H9 (cell line): ENCODE data around the gene HOXD12. TPM values are rescaled to one million over a fixed set of nuclear protein-coding genes. Genes with fewer than 3 reads are reported as not detected.

Experiments used
- DNase-seq: peaks from one replicate; pipeline ENCODE4 v3.0.0-alpha.2; 2017
- H2AFZ ChIP-seq: one replicate; pipeline ENCODE4 v1.6.1; 2013; ENCODE audit warnings: mild to moderate bottlenecking, low read length, control low read depth, moderate library complexity
- H2AK5ac ChIP-seq: 2 replicates; pipeline ENCODE4 v1.6.1; 2013; ENCODE audit warnings: low read length, control low read depth, mixed read lengths; ENCODE audit not compliant: insufficient read length
- H2BK120ac ChIP-seq: one replicate; pipeline ENCODE4 v1.6.1; 2013; ENCODE audit warnings: low read depth, mild to moderate bottlenecking, low read length, control low read depth, inconsistent platforms; ENCODE audit not compliant: poor library complexity, severe bottlenecking
- H2BK12ac ChIP-seq: 2 replicates; pipeline ENCODE4 v1.6.1; 2013; ENCODE audit warnings: low read length, control low read depth, mixed read lengths, low read depth; ENCODE audit not compliant: insufficient read length
- H2BK15ac ChIP-seq: 2 replicates; pipeline ENCODE4 v1.6.1; 2013; ENCODE audit warnings: low read depth, low read length, control low read depth
- H2BK20ac ChIP-seq: one replicate; pipeline ENCODE4 v1.6.1; 2013; ENCODE audit warnings: low read depth, mild to moderate bottlenecking, low read length, control low read depth, inconsistent platforms; ENCODE audit not compliant: poor library complexity, severe bottlenecking
- H2BK5ac ChIP-seq: 2 replicates; pipeline ENCODE4 v1.6.1; 2013; ENCODE audit warnings: low read length, control low read depth, mixed read lengths; ENCODE audit not compliant: insufficient read length
- H3K14ac ChIP-seq: 2 replicates; pipeline ENCODE4 v1.6.1; 2013; ENCODE audit warnings: low read length, control low read depth; ENCODE audit not compliant: insufficient read depth
- H3K18ac ChIP-seq: 2 replicates; pipeline ENCODE4 v1.6.1; 2013; ENCODE audit warnings: low read depth, mild to moderate bottlenecking, mixed read lengths, low read length, control low read depth; ENCODE audit not compliant: insufficient read length
- H3K23ac ChIP-seq: 2 replicates; pipeline ENCODE4 v1.6.1; 2013; ENCODE audit warnings: low read length, control low read depth, mixed read lengths, low read depth; ENCODE audit not compliant: insufficient read length
- H3K23me2 ChIP-seq: 2 replicates; pipeline ENCODE4 v1.6.1; 2013; ENCODE audit warnings: low read depth, mild to moderate bottlenecking, mixed read lengths, low read length, control low read depth; ENCODE audit not compliant: insufficient read length, poor library complexity, severe bottlenecking
- H3K27ac ChIP-seq: 2 replicates; pipeline ENCODE4 v1.5.1; 2013; ENCODE audit warnings: low read length, control low read depth, mixed read lengths, low read depth; ENCODE audit not compliant: insufficient read length
- H3K27me3 ChIP-seq: 2 replicates; pipeline ENCODE4 v1.6.1; 2013; ENCODE audit warnings: low read length, control low read depth, inconsistent platforms; ENCODE audit not compliant: insufficient read depth
- H3K4ac ChIP-seq: 2 replicates; pipeline ENCODE4 v1.6.1; 2013; ENCODE audit warnings: low read depth, mild to moderate bottlenecking, control low read depth, inconsistent platforms, low read length, moderate library complexity
- H3K4me1 ChIP-seq: 2 replicates; pipeline ENCODE4 v1.6.1; 2013; ENCODE audit warnings: low read length, control low read depth, inconsistent platforms; ENCODE audit not compliant: insufficient read depth
- H3K4me2 ChIP-seq: 2 replicates; pipeline ENCODE4 v1.6.1; 2013; ENCODE audit warnings: low read length, control low read depth, mixed read lengths; ENCODE audit not compliant: insufficient read length, insufficient read depth
- H3K56ac ChIP-seq: 2 replicates; pipeline ENCODE4 v1.6.1; 2013; ENCODE audit warnings: low read depth, mild to moderate bottlenecking, mixed read lengths, low read length, control low read depth; ENCODE audit not compliant: insufficient read length
- H3K79me1 ChIP-seq: 2 replicates; pipeline ENCODE4 v1.6.1; 2013; ENCODE audit warnings: low read depth, mild to moderate bottlenecking, moderate library complexity, low read length, control low read depth, inconsistent platforms; ENCODE audit not compliant: insufficient read depth, poor library complexity, severe bottlenecking
- H3K79me2 ChIP-seq: 2 replicates; pipeline ENCODE4 v1.6.1; 2013; ENCODE audit warnings: low read length, control low read depth, inconsistent platforms; ENCODE audit not compliant: insufficient read depth
- H3K9ac ChIP-seq: 2 replicates; pipeline ENCODE4 v1.6.1; 2013; ENCODE audit warnings: low read length, control low read depth, mixed read lengths; ENCODE audit not compliant: insufficient read length; ENCODE audit errors: extremely low read depth
- H3K9me3 ChIP-seq: one replicate; pipeline ENCODE4 v1.6.1; 2013; ENCODE audit warnings: low read depth, low read length, inconsistent platforms; ENCODE audit not compliant: control insufficient read depth
- H3T11ph ChIP-seq: one replicate; pipeline ENCODE4 v1.6.1; 2013; ENCODE audit warnings: mild to moderate bottlenecking, low read length, control low read depth, inconsistent platforms
- H4K20me1 ChIP-seq: one replicate; pipeline ENCODE4 v1.6.1; 2013; ENCODE audit not compliant: control insufficient read depth, insufficient read length, insufficient read depth
- H4K5ac ChIP-seq: 2 replicates; pipeline ENCODE4 v1.6.1; 2013; ENCODE audit warnings: low read depth, mild to moderate bottlenecking, mixed read lengths, low read length, control low read depth; ENCODE audit not compliant: insufficient read length
- H4K8ac ChIP-seq: replicated peaks from 2 replicates; pipeline ENCODE4 v1.6.1; 2013; ENCODE audit warnings: low read length, control low read depth, mixed read lengths, low read depth; ENCODE audit not compliant: insufficient read length
- H4K91ac ChIP-seq: 2 replicates; pipeline ENCODE4 v1.6.1; 2013; ENCODE audit warnings: low read depth, mild to moderate bottlenecking, moderate library complexity, mixed read lengths, low read length, control low read depth; ENCODE audit not compliant: insufficient read length
- H3K27ac Mint-ChIP-seq, 3 experiments: 2 replicates in 2 of 3; 3 replicates in 1 of 3; pipeline ENCODE4 v1.8.0; 2020 to 2021; ENCODE audit warnings: mixed read lengths in 3 of 3, mild to moderate bottlenecking in 1 of 3, moderate library complexity in 1 of 3
- H3K27me3 Mint-ChIP-seq: 2 replicates; pipeline ENCODE4 v1.8.0; 2021; ENCODE audit warnings: low read depth, mild to moderate bottlenecking, moderate library complexity, mixed read lengths
- H3K36me3 Mint-ChIP-seq, 3 experiments: 2 replicates in 2 of 3; 3 replicates in 1 of 3; pipeline ENCODE4 v1.8.0; 2020 to 2021; ENCODE audit warnings: low read depth in 3 of 3, mixed read lengths in 3 of 3; ENCODE audit not compliant: insufficient read depth in 1 of 3
- H3K4me1 Mint-ChIP-seq, 2 experiments: 2 replicates each; pipeline ENCODE4 v1.8.0; 2020; ENCODE audit warnings: mixed read lengths in 2 of 2
- H3K4me3 Mint-ChIP-seq, 2 experiments: 2 replicates in 1 of 2; 3 replicates in 1 of 2; pipeline ENCODE4 v1.8.0; 2020 to 2021; ENCODE audit warnings: mild to moderate bottlenecking in 2 of 2, mixed read lengths in 2 of 2, moderate library complexity in 1 of 2
- H3K9me3 Mint-ChIP-seq, 2 experiments: 2 replicates in 1 of 2; 3 replicates in 1 of 2; pipeline ENCODE4 v1.8.0; 2020; ENCODE audit warnings: mild to moderate bottlenecking in 2 of 2, mixed read lengths in 2 of 2, moderate library complexity in 1 of 2
- WGBS: extraction: QIAGEN DNeasy Blood & Tissue Kit; methylation state at CpG from one replicate; pipeline ENCODE4 v1.1.7; 2013; ENCODE audit warnings: missing lambda C conversion rate, low lambda C conversion rate, mixed read lengths; ENCODE audit not compliant: insufficient read length; ENCODE audit errors: extremely low coverage; 5-methylcytosine and 5-hydroxymethylcytosine counted together
- total RNA-seq: library from RNA; stranded (reverse); gene quantifications from 2 replicates; pipeline ENCODE4 v1.2.1, GENCODE V29; 2021
- TF ChIP-seq, protein P1 (sequence below): fragments of 200-600 bp; sonication (generic); conservative IDR thresholded peaks from 3 replicates; pipeline ENCODE4 v1.8.0; 2021; ENCODE audit warnings: antibody characterized with exemption, mild to moderate bottlenecking

HOXD12 gene
- total RNA-seq, 1 experiment from 2014 or later: not detected

DNA sequence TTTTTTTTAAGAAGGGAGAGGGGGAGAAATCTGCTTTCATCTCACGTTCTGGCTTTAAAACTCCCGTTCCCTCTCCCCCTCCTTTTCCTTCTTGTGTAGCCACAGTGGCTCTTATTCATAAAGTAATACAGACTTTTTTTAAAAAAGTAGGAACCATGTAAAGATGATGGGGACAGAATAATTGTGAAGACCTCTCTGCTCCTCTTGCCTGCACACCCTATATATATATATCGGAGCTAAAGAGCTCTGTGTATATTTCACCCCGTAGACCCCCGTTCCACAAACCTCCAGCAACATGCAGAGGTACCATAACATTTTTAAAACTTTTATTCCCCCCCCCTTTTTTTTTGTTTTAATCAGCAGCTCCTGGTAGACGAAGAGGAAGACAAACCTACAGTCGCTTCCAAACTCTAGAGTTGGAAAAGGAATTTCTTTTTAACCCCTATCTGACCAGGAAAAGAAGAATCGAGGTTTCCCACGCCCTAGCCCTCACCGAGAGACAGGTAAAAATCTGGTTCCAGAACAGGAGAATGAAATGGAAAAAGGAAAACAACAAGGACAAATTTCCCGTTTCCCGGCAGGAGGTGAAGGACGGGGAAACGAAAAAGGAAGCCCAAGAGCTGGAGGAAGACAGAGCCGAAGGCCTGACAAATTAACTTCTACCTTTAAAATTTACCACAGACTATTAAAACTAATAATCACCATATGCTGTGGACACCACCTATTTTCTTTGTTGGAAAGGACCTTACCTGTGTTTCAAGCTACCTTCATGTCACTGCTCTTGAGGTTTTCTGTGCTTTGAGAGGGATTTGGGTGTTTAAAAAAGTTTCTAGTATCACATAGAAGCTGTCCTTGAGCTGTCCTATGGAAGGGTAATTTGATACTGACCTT, 31.6 kb downstream of the HOXD12 start:
- H3K4me1 ChIP-seq: no peaks in the 10 kb centered on the region; the same call in 1 of the 2 replicates
- H3K4me3 Mint-ChIP-seq: peak overlapping the region in 1 of 2 experiments; percentile 70; a peak in 4 of 5 replicates
- H3K4me2 ChIP-seq: no peak overlapping the region
- H3K23ac ChIP-seq: no peak overlapping the region
- no peak overlapping the region for H2BK20ac ChIP-seq
- TF ChIP-seq, protein P1, sequence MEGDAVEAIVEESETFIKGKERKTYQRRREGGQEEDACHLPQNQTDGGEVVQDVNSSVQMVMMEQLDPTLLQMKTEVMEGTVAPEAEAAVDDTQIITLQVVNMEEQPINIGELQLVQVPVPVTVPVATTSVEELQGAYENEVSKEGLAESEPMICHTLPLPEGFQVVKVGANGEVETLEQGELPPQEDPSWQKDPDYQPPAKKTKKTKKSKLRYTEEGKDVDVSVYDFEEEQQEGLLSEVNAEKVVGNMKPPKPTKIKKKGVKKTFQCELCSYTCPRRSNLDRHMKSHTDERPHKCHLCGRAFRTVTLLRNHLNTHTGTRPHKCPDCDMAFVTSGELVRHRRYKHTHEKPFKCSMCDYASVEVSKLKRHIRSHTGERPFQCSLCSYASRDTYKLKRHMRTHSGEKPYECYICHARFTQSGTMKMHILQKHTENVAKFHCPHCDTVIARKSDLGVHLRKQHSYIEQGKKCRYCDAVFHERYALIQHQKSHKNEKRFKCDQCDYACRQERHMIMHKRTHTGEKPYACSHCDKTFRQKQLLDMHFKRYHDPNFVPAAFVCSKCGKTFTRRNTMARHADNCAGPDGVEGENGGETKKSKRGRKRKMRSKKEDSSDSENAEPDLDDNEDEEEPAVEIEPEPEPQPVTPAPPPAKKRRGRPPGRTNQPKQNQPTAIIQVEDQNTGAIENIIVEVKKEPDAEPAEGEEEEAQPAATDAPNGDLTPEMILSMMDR: no peak
- peaks cover 89% of the 10 kb centered on the region for H3K27me3 ChIP-seq
- H2BK15ac ChIP-seq: no peak overlapping the region
- no peak overlapping the region for H2BK120ac ChIP-seq
- H3K9ac ChIP-seq: no peak overlapping the region
- H3K56ac ChIP-seq: no peak overlapping the region
- H3T11ph ChIP-seq: no peak overlapping the region
- H3K4me1 Mint-ChIP-seq: peaks cover 15 to 20% of the 10 kb centered on the region in 2 experiments
- no peaks in the 10 kb centered on the region for H3K79me1 ChIP-seq
- H4K20me1 ChIP-seq: no peaks in the 10 kb centered on the region
- peak overlapping the region in 1 of 3 experiments; percentile 76; a peak in 2 of 7 replicates for H3K27ac Mint-ChIP-seq
- H4K8ac ChIP-seq: no peak overlapping the region
- no peak overlapping the region for H3K14ac ChIP-seq
- no peak overlapping the region for H4K91ac ChIP-seq
- no peak overlapping the region for H3K27ac ChIP-seq
- no peaks in the 10 kb centered on the region for H3K9me3 ChIP-seq
- no peak overlapping the region for H2AK5ac ChIP-seq
- peaks cover 2% of the 10 kb centered on the region for H3K23me2 ChIP-seq
- H2BK12ac ChIP-seq: no peak overlapping the region
- no peak overlapping the region for H3K18ac ChIP-seq
- H3K27me3 Mint-ChIP-seq: peaks cover 98% of the 10 kb centered on the region
- no peak overlapping the region for H3K4ac ChIP-seq
- H3K36me3 Mint-ChIP-seq: no peaks in the 10 kb centered on the region; a peak in 1 of 7 replicates
- no peak overlapping the region for H2BK5ac ChIP-seq
- DNase-seq: no peak
- no peak overlapping the region for H2AFZ ChIP-seq
- WGBS: no CpG with 5 or more reads among the region's 15 CpGs
- no peak overlapping the region for H4K5ac ChIP-seq
- H3K9me3 Mint-ChIP-seq: peaks cover 4 to 13% of the 10 kb centered on the region in 2 experiments; a peak in 4 of 5 replicates
- H3K79me2 ChIP-seq: no peaks in the 10 kb centered on the region
